Neuron (in vitro differentiated cells): ENCODE results near the gene SPSB2.

Experiments used
- H2AFZ ChIP-seq: one replicate; pipeline ENCODE4 v1.6.1; 2013; ENCODE audit warnings: low read depth, mild to moderate bottlenecking, inconsistent platforms, low read length, moderate library complexity
- H3K27me3 ChIP-seq: one replicate; pipeline ENCODE4 v1.6.1; 2013; ENCODE audit warnings: low read length; ENCODE audit not compliant: insufficient read depth
- H3K36me3 ChIP-seq: one replicate; pipeline ENCODE4 v1.6.1; 2013; ENCODE audit warnings: low read length; ENCODE audit not compliant: insufficient read depth
- H3K4me1 ChIP-seq: one replicate; pipeline ENCODE4 v1.6.1; 2013; ENCODE audit warnings: low read length; ENCODE audit not compliant: insufficient read depth
- H3K4me3 ChIP-seq: 2 replicates; pipeline ENCODE4 v1.5.1; 2013; ENCODE audit warnings: mild to moderate bottlenecking, low read length, moderate library complexity
- H3K9me3 ChIP-seq: one replicate; pipeline ENCODE4 v1.6.1; 2013; ENCODE audit warnings: low read length

Gene SPSB2

GRCh38 chr12:6847676-6848075, 25.4 kb downstream of the SPSB2 start:
- H3K9me3 ChIP-seq, result no peaks in the 10 kb centered on the region
- H3K4me1 ChIP-seq, result peaks cover 12% of the 10 kb centered on the region
- H3K36me3 ChIP-seq, result peaks cover 66% of the 10 kb centered on the region
- H3K4me3 ChIP-seq, result no peak overlapping the region
- no peak overlapping the region for H2AFZ ChIP-seq
- H3K27me3 ChIP-seq, result no peaks in the 10 kb centered on the region

- no peaks in the 10 kb centered on the region for H3K27me3 ChIP-seq
- peaks cover 12% of the 10 kb centered on the region for H3K4me1 ChIP-seq
- H3K36me3 ChIP-seq, result peaks cover 74% of the 10 kb centered on the region
- no peak overlapping the region for H3K4me3 ChIP-seq
- H2AFZ ChIP-seq, result no peak overlapping the region
- H3K9me3 ChIP-seq, result no peaks in the 10 kb centered on the region
Measured at GRCh38 chr12:6846316-6846869, 26.7 kb downstream of the SPSB2 start.

- H3K27me3 ChIP-seq, result no peaks in the 10 kb centered on the region
- H3K36me3 ChIP-seq, result peaks cover 74% of the 10 kb centered on the region
- no peaks in the 10 kb centered on the region for H3K9me3 ChIP-seq
- H3K4me1 ChIP-seq, result peaks cover 7% of the 10 kb centered on the region
- H3K4me3 ChIP-seq, result no peak overlapping the region
- no peak overlapping the region for H2AFZ ChIP-seq
Measured at GRCh38 chr12:6845395-6845794, 27.7 kb downstream of the SPSB2 start.

- Histone ChIP-seq H3K4me1 (peaks cover 8% of the 10 kb centered on the region), H3K4me3 (no peak overlapping the region), H3K9me3 (no peaks in the 10 kb centered on the region), H2AFZ (no peak overlapping the region), H3K27me3 (no peaks in the 10 kb centered on the region), H3K36me3 (peaks cover 75% of the 10 kb centered on the region)
Measured at GRCh38 chr12:6843118-6843902, 29.8 kb downstream of the SPSB2 start.

- Histone ChIP-seq H3K36me3 (peaks cover 77% of the 10 kb centered on the region), H3K9me3 (no peaks in the 10 kb centered on the region), H3K27me3 (no peaks in the 10 kb centered on the region), H3K4me3 (no peak overlapping the region), H2AFZ (no peak overlapping the region), H3K4me1 (peaks cover 8% of the 10 kb centered on the region)
Measured at GRCh38 chr12:6842075-6842474, 31.0 kb downstream of the SPSB2 start.

GRCh38 chr12:6840761-6841515, 32.2 kb downstream of the SPSB2 start, which contains the start of gene GNB3:
GNB3 (plus strand) TSS chr12:6840925; CDS start chr12:6841288, 363 bp downstream.
- H3K4me3 ChIP-seq, result no peak within 1 kb of the TSS
- H3K36me3 ChIP-seq, result peaks cover 75% of the 10 kb centered on the region
- H3K4me1 ChIP-seq, result peaks cover 8% of the 10 kb centered on the region

GRCh38 chr12:6840330-6840729, 32.8 kb downstream of the SPSB2 start:
- no peaks in the 10 kb centered on the region for H3K27me3 ChIP-seq
- H2AFZ ChIP-seq, result no peak overlapping the region
- H3K4me1 ChIP-seq, result peaks cover 8% of the 10 kb centered on the region
- H3K9me3 ChIP-seq, result no peaks in the 10 kb centered on the region
- peaks cover 70% of the 10 kb centered on the region for H3K36me3 ChIP-seq
- H3K4me3 ChIP-seq, result no peak overlapping the region

More at GRCh38 chr12:6840761-6841515, 32.2 kb downstream of the SPSB2 start, which contains the start of gene GNB3:
- Histone ChIP-seq H3K27me3 (no peaks in the 10 kb centered on the region), H3K9me3 (no peaks in the 10 kb centered on the region), H2AFZ (no peak within 1 kb of the TSS)

GRCh38 chr12:6839482-6840201, 33.5 kb downstream of the SPSB2 start:
- Histone ChIP-seq H3K27me3 (no peaks in the 10 kb centered on the region), H3K36me3 (peaks cover 68% of the 10 kb centered on the region), H3K9me3 (no peaks in the 10 kb centered on the region), H2AFZ (no peak overlapping the region), H3K4me3 (no peak overlapping the region), H3K4me1 (peaks cover 8% of the 10 kb centered on the region)

GRCh38 chr12:6838854-6839253, 34.2 kb downstream of the SPSB2 start:
- Histone ChIP-seq H3K36me3 (peaks cover 69% of the 10 kb centered on the region), H2AFZ (no peak overlapping the region), H3K27me3 (no peaks in the 10 kb centered on the region), H3K9me3 (no peaks in the 10 kb centered on the region), H3K4me3 (no peak overlapping the region), H3K4me1 (peaks cover 8% of the 10 kb centered on the region)

GRCh38 chr12:6837370-6838060, 35.6 kb downstream of the SPSB2 start:
- Histone ChIP-seq H3K27me3 (no peaks in the 10 kb centered on the region), H3K4me1 (peaks cover 8% of the 10 kb centered on the region), H3K4me3 (no peak overlapping the region), H3K36me3 (peaks cover 66% of the 10 kb centered on the region), H2AFZ (no peak overlapping the region), H3K9me3 (no peaks in the 10 kb centered on the region)

GRCh38 chr12:6836851-6837250, 36.3 kb downstream of the SPSB2 start:
- peaks cover 8% of the 10 kb centered on the region for H3K4me1 ChIP-seq
- H3K9me3 ChIP-seq, result no peaks in the 10 kb centered on the region
- no peak overlapping the region for H2AFZ ChIP-seq
- no peak overlapping the region for H3K4me3 ChIP-seq
- peaks cover 66% of the 10 kb centered on the region for H3K36me3 ChIP-seq
- no peaks in the 10 kb centered on the region for H3K27me3 ChIP-seq

GRCh38 chr12:6834873-6835272, 38.2 kb downstream of the SPSB2 start:
- H3K4me1 ChIP-seq, result peaks cover 12% of the 10 kb centered on the region
- H2AFZ ChIP-seq, result no peak overlapping the region
- no peaks in the 10 kb centered on the region for H3K9me3 ChIP-seq
- H3K27me3 ChIP-seq, result no peaks in the 10 kb centered on the region
- H3K36me3 ChIP-seq, result peaks cover 81% of the 10 kb centered on the region
- H3K4me3 ChIP-seq, result no peak overlapping the region
